Astrocyte (in vitro differentiated cells and primary cell): ENCODE data around the gene TMEM259. TPM values are rescaled to one million over a fixed set of nuclear protein-coding genes. Genes with fewer than 3 reads are reported as not detected.

ENCODE experiments used
- DNase-seq: peaks from one replicate; pipeline ENCODE4 v3.0.0-alpha.2; 2010; ENCODE audit warnings: low read depth
- FAIRE-seq: peaks from 2 replicates; lab custom pipeline; 2011; peaks lifted over from hg19 to GRCh38; lab: Jason Lieb, UNC
- H2AFZ ChIP-seq: 2 replicates; pipeline ENCODE4 v1.6.0; 2012; ENCODE audit warnings: low read depth, low read length, inconsistent platforms
- H3K27ac ChIP-seq: 2 replicates; pipeline ENCODE4 v1.5.1; 2011; ENCODE audit warnings: low read depth, low read length, inconsistent platforms
- H3K27me3 ChIP-seq: 2 replicates; pipeline ENCODE4 v1.6.0; 2011; ENCODE audit warnings: low read length, inconsistent platforms; ENCODE audit not compliant: insufficient read depth
- H3K36me3 ChIP-seq: 2 replicates; pipeline ENCODE4 v1.5.1; 2011; ENCODE audit warnings: low read length, inconsistent platforms; ENCODE audit not compliant: insufficient read depth
- H3K4me1 ChIP-seq: 2 replicates; pipeline ENCODE4 v1.5.1; 2011; ENCODE audit warnings: low read length, inconsistent platforms; ENCODE audit not compliant: insufficient read depth
- H3K4me2 ChIP-seq: 2 replicates; pipeline ENCODE4 v1.6.0; 2012; ENCODE audit warnings: low read length, inconsistent platforms
- H3K4me3 ChIP-seq: 2 replicates; pipeline ENCODE4 v1.5.1; 2011; ENCODE audit warnings: low read depth, mild to moderate bottlenecking, low read length, inconsistent platforms; ENCODE audit not compliant: insufficient read depth
- H3K79me2 ChIP-seq: 2 replicates; pipeline ENCODE4 v1.6.0; 2012; ENCODE audit warnings: mild to moderate bottlenecking, low read length, inconsistent platforms; ENCODE audit not compliant: insufficient read depth
- H3K9ac ChIP-seq: 2 replicates; pipeline ENCODE4 v1.6.0; 2012; ENCODE audit warnings: mild to moderate bottlenecking, low read length, inconsistent platforms
- H3K9me3 ChIP-seq: 2 replicates; pipeline ENCODE4 v1.5.1; 2012; ENCODE audit warnings: low read depth, mild to moderate bottlenecking, low read length, inconsistent platforms; ENCODE audit not compliant: insufficient read depth
- H4K20me1 ChIP-seq: 2 replicates; pipeline ENCODE4 v1.6.0; 2012; ENCODE audit warnings: low read length, inconsistent platforms; ENCODE audit not compliant: insufficient read depth
- H3K27ac Mint-ChIP-seq: one replicate; pipeline ENCODE4 v1.8.0; 2021; ENCODE audit warnings: mild to moderate bottlenecking, mixed read lengths; ENCODE audit not compliant: unreplicated experiment
- H3K27me3 Mint-ChIP-seq: one replicate; pipeline ENCODE4 v1.8.0; 2021; ENCODE audit warnings: low read depth, mixed read lengths; ENCODE audit not compliant: unreplicated experiment
- H3K36me3 Mint-ChIP-seq: one replicate; pipeline ENCODE4 v1.8.0; 2021; ENCODE audit warnings: low read depth, mixed read lengths; ENCODE audit not compliant: unreplicated experiment
- H3K4me1 Mint-ChIP-seq: one replicate; pipeline ENCODE4 v1.8.0; 2021; ENCODE audit warnings: low read depth, mixed read lengths; ENCODE audit not compliant: unreplicated experiment
- H3K4me3 Mint-ChIP-seq: one replicate; pipeline ENCODE4 v1.8.0; 2021; ENCODE audit warnings: mild to moderate bottlenecking, moderate library complexity, mixed read lengths; ENCODE audit not compliant: unreplicated experiment
- H3K9me3 Mint-ChIP-seq: one replicate; pipeline ENCODE4 v1.8.0; 2021; ENCODE audit warnings: mild to moderate bottlenecking, mixed read lengths; ENCODE audit not compliant: unreplicated experiment
- EZH2 ChIP-seq: IDR thresholded peaks from 2 replicates; pipeline ENCODE4 v1.6.1; 2012; ENCODE audit warnings: mild to moderate bottlenecking, low read length, inconsistent platforms; ENCODE audit not compliant: insufficient read depth
- total RNA-seq: library from RNA; stranded (reverse); gene quantifications from 2 replicates; pipeline ENCODE4 v1.2.1, GENCODE V29; 2021
- TF ChIP-seq, protein P1 (sequence below): IDR thresholded peaks from 2 replicates; pipeline ENCODE4 v1.5.1; 2011; ENCODE audit warnings: low read depth, mild to moderate bottlenecking, inconsistent platforms, low read length, moderate library complexity; ENCODE audit not compliant: insufficient read depth

TMEM259 gene
- total RNA-seq, 1 donor from 2014 or later, result 155 TPM

DNA sequence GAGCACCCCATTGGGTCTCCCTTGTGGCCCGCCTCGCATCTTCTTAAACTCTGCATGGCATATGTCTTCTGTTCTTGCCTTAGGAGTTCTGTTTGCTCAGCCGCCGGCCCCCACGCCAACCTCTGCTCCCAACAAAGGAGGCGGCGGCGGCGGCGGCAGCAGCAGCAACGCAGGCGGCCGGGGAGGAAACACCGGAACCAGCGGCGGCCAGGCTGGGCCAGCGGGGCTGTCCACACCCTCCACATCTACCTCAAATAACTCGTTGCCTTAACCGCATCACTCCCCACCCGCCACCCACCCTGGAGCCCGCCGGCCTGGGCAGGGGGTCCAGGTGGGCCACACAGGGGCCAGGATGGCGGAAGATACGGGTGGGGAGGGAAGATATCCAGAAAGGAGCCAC, 49.1 kb downstream of the TMEM259 start:
- Histone ChIP-seq H3K4me2 (no peak overlapping the region), H3K36me3 (peaks cover 17% of the 10 kb centered on the region), H3K4me3 (no peak overlapping the region), H3K9ac (no peak overlapping the region), H3K27me3 (no peaks in the 10 kb centered on the region), H3K79me2 (no peaks in the 10 kb centered on the region), H2AFZ (no peak overlapping the region), H4K20me1 (no peaks in the 10 kb centered on the region), H3K4me1 (no peaks in the 10 kb centered on the region), H3K27ac (no peak overlapping the region), H3K9me3 (peaks cover 5% of the 10 kb centered on the region)
- TF ChIP-seq EZH2, result no peak
- TF ChIP-seq, protein P1, sequence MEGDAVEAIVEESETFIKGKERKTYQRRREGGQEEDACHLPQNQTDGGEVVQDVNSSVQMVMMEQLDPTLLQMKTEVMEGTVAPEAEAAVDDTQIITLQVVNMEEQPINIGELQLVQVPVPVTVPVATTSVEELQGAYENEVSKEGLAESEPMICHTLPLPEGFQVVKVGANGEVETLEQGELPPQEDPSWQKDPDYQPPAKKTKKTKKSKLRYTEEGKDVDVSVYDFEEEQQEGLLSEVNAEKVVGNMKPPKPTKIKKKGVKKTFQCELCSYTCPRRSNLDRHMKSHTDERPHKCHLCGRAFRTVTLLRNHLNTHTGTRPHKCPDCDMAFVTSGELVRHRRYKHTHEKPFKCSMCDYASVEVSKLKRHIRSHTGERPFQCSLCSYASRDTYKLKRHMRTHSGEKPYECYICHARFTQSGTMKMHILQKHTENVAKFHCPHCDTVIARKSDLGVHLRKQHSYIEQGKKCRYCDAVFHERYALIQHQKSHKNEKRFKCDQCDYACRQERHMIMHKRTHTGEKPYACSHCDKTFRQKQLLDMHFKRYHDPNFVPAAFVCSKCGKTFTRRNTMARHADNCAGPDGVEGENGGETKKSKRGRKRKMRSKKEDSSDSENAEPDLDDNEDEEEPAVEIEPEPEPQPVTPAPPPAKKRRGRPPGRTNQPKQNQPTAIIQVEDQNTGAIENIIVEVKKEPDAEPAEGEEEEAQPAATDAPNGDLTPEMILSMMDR, result no peak
- no peak for DNase-seq
- no peak for FAIRE-seq
- Mint-ChIP-seq H3K4me3 (no peak overlapping the region), H3K36me3 (peaks cover 26% of the 10 kb centered on the region), H3K4me1 (no peaks in the 10 kb centered on the region), H3K9me3 (peaks cover 5% of the 10 kb centered on the region), H3K27me3 (no peaks in the 10 kb centered on the region), H3K27ac (no peak overlapping the region)

DNA sequence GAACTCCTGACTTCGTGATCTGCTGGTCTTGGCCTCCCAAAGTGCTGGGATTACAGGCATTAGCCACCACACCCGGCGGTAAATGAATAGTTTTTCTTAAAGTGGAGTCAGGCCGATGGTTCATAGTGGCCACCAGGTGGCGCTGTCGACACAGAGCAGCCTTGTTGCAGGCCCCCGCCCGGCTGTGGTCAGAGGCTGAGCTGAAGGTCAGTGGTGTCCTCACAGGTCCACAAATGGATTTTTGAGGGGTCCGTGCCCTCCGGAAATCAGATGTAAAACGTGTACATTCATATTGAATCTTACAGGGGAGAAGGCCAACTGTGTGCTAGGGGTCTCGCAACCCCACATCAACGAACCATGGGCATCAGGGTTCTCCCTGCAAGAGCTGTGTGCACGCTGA, 50.2 kb downstream of the TMEM259 start:
- H3K9me3 ChIP-seq, result peaks cover 5% of the 10 kb centered on the region
- no peak overlapping the region for H3K4me3 ChIP-seq
- Mint-ChIP-seq H3K36me3 (peaks cover 29% of the 10 kb centered on the region), H3K9me3 (peaks cover 5% of the 10 kb centered on the region), H3K27ac (no peak overlapping the region), H3K4me1 (no peaks in the 10 kb centered on the region), H3K27me3 (no peaks in the 10 kb centered on the region), H3K4me3 (peak overlapping the region; percentile 34)
- H2AFZ ChIP-seq, result no peak overlapping the region
- H3K27ac ChIP-seq, result no peak overlapping the region
- no peak for TF ChIP-seq EZH2
- TF ChIP-seq, protein P1, result peak; percentile 38
- no peak for DNase-seq
- no peaks in the 10 kb centered on the region for H3K79me2 ChIP-seq
- no peak overlapping the region for H3K4me2 ChIP-seq
- no peaks in the 10 kb centered on the region for H4K20me1 ChIP-seq
- H3K27me3 ChIP-seq, result no peaks in the 10 kb centered on the region
- H3K36me3 ChIP-seq, result peaks cover 21% of the 10 kb centered on the region
- no peaks in the 10 kb centered on the region for H3K4me1 ChIP-seq
- H3K9ac ChIP-seq, result no peak overlapping the region
- FAIRE-seq, result no peak

DNA sequence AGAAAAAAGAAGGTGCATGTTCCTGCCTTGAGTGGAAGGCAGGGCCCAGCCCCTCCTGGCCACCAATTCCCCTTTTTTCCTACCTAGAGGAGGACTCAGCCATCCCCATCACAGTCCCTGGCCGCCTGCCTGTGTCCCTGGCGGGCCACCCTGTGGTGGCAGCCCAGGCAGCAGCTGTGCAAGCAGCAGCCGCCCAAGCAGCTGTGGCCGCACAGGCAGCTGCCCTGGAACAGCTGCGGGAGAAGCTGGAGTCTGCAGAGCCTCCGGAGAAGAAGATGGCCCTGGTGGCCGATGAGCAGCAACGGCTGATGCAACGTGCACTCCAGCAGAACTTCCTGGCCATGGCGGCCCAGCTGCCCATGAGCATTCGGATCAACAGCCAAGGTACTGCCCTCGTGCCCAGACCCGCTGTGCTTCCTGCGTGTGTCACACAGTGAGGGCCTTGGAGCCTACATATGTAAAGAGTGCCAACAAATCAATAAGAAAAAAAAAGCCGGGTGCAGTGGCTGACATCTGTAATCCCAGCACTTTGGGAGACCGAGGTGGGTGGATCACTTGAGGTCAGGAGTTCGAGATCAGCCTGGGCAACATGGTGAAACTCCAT, 54.3 kb downstream of the TMEM259 start:
- Histone ChIP-seq H3K9me3 (peaks cover 5% of the 10 kb centered on the region), H3K9ac (no peak overlapping the region), H3K27ac (no peak overlapping the region), H3K27me3 (no peaks in the 10 kb centered on the region), H4K20me1 (no peaks in the 10 kb centered on the region), H3K4me2 (no peak overlapping the region), H3K4me3 (no peak overlapping the region), H2AFZ (no peak overlapping the region), H3K79me2 (no peaks in the 10 kb centered on the region), H3K4me1 (no peaks in the 10 kb centered on the region), H3K36me3 (peaks cover 23% of the 10 kb centered on the region)
- no peak overlapping the region for H3K27ac Mint-ChIP-seq
- no peak overlapping the region for H3K4me3 Mint-ChIP-seq
- H3K4me1 Mint-ChIP-seq, result peaks cover 9% of the 10 kb centered on the region
- no peak for DNase-seq
- peaks cover 5% of the 10 kb centered on the region for H3K9me3 Mint-ChIP-seq
- no peaks in the 10 kb centered on the region for H3K27me3 Mint-ChIP-seq
- FAIRE-seq, result no peak
- TF ChIP-seq, protein P1, result no peak
- no peak for TF ChIP-seq EZH2
- peaks cover 32% of the 10 kb centered on the region for H3K36me3 Mint-ChIP-seq
